Progenitor cell of endocrine pancreas (in vitro differentiated cells): Measurements from ENCODE around the gene MAML3. TPM values are rescaled to one million over a fixed set of nuclear protein-coding genes. Genes with fewer than 3 reads are reported as not detected.
A peak's percentile ranks its signal among the peaks of the same experiment; 100 is the strongest.

Experiments used
- DNase-seq: peaks from one replicate; pipeline ENCODE4 v3.0.0; 2021; ENCODE audit warnings: low spot score; ENCODE audit not compliant: unreplicated experiment
- H3K27ac Mint-ChIP-seq: 2 replicates; pipeline ENCODE4 v1.8.0; 2021; ENCODE audit warnings: mild to moderate bottlenecking, moderate library complexity, mixed read lengths
- H3K27me3 Mint-ChIP-seq: 2 replicates; pipeline ENCODE4 v1.8.0; 2021; ENCODE audit warnings: mixed read lengths
- H3K36me3 Mint-ChIP-seq: 2 replicates; pipeline ENCODE4 v1.8.0; 2022; ENCODE audit warnings: mixed read lengths; ENCODE audit not compliant: insufficient read depth
- H3K4me1 Mint-ChIP-seq: 2 replicates; pipeline ENCODE4 v1.8.0; 2021; ENCODE audit warnings: low read depth, mixed read lengths
- H3K4me3 Mint-ChIP-seq: 2 replicates; pipeline ENCODE4 v1.8.0; 2021; ENCODE audit warnings: low read depth, mild to moderate bottlenecking, moderate library complexity, mixed read lengths
- H3K9me3 Mint-ChIP-seq: 2 replicates; pipeline ENCODE4 v1.8.0; 2021; ENCODE audit warnings: low read depth, mixed read lengths
- CTCF ChIP-seq: fragments of 200-600 bp; sonication (generic); IDR thresholded peaks from one replicate; pipeline ENCODE4 v1.5.0; 2021; ENCODE audit warnings: antibody characterized with exemption, mild to moderate bottlenecking; ENCODE audit not compliant: unreplicated experiment
- total RNA-seq: library from RNA; stranded (reverse); gene quantifications from 2 replicates; pipeline ENCODE4 v1.2.1, GENCODE V29; 2021

Gene MAML3
- total RNA-seq, 1 donor from 2014 or later = 48.5 TPM

GRCh38 chr4:139814323-139815015 is 339.5 kb downstream of the MAML3 start:
- Mint-ChIP-seq H3K27ac (peak overlapping the region; percentile 63), H3K4me3 (no peak overlapping the region), H3K36me3 (peaks cover 11% of the 10 kb centered on the region), H3K4me1 (peaks cover 40% of the 10 kb centered on the region), H3K9me3 (peaks cover 3% of the 10 kb centered on the region), H3K27me3 (no peaks in the 10 kb centered on the region)
- DNase-seq = no peak
- TF ChIP-seq CTCF = no peak

GRCh38 chr4:139813881-139814280 is 340.1 kb downstream of the MAML3 start:
- H3K9me3 Mint-ChIP-seq = peaks cover 3% of the 10 kb centered on the region
- H3K27ac Mint-ChIP-seq = no peak overlapping the region

GRCh38 chr4:139810710-139811109 is 343.3 kb downstream of the MAML3 start:
- TF ChIP-seq CTCF = no peak
- Mint-ChIP-seq H3K36me3 (peaks cover 11% of the 10 kb centered on the region), H3K4me3 (no peak overlapping the region), H3K27me3 (no peaks in the 10 kb centered on the region), H3K9me3 (peaks cover 3% of the 10 kb centered on the region), H3K4me1 (peaks cover 36% of the 10 kb centered on the region), H3K27ac (no peak overlapping the region)
- no peak for DNase-seq

More at GRCh38 chr4:139813881-139814280, 340.1 kb downstream of the MAML3 start:
- Mint-ChIP-seq H3K4me1 (peaks cover 44% of the 10 kb centered on the region), H3K4me3 (no peak overlapping the region), H3K27me3 (no peaks in the 10 kb centered on the region), H3K36me3 (peaks cover 11% of the 10 kb centered on the region)
- TF ChIP-seq CTCF = no peak
- DNase-seq = no peak

GRCh38 chr4:139809757-139810140 is 344.2 kb downstream of the MAML3 start:
- peak overlapping the region; percentile 87 for H3K27ac Mint-ChIP-seq
- no peaks in the 10 kb centered on the region for H3K27me3 Mint-ChIP-seq
- H3K36me3 Mint-ChIP-seq = peaks cover 11% of the 10 kb centered on the region
- no peak for DNase-seq
- peaks cover 28% of the 10 kb centered on the region for H3K4me1 Mint-ChIP-seq
- peaks cover 3% of the 10 kb centered on the region for H3K9me3 Mint-ChIP-seq
- TF ChIP-seq CTCF = no peak
- no peak overlapping the region for H3K4me3 Mint-ChIP-seq

- no peaks in the 10 kb centered on the region for H3K27me3 Mint-ChIP-seq
- no peak for DNase-seq
- peaks cover 3% of the 10 kb centered on the region for H3K9me3 Mint-ChIP-seq
- H3K27ac Mint-ChIP-seq = peak overlapping the region; percentile 87
- peaks cover 25% of the 10 kb centered on the region for H3K4me1 Mint-ChIP-seq
- H3K4me3 Mint-ChIP-seq = peak overlapping the region; percentile 6
- H3K36me3 Mint-ChIP-seq = peaks cover 11% of the 10 kb centered on the region
- TF ChIP-seq CTCF = no peak
These were observed 344.9 kb downstream of the MAML3 start for GRCh38 chr4:139808808-139809756.
